HG02884 (cell line): Measurements from ENCODE around the gene TXNRD1.
A peak's percentile ranks its signal among the peaks of the same experiment; 100 is the strongest.

Experiments
- ATAC-seq: cut with Tn5 transposase; IDR thresholded peaks from one replicate; pipeline ENCODE4 v1.9.1; 2021; ENCODE audit warnings: mild to moderate bottlenecking, moderate library complexity; ENCODE audit not compliant: unreplicated experiment

Gene TXNRD1

DNA sequence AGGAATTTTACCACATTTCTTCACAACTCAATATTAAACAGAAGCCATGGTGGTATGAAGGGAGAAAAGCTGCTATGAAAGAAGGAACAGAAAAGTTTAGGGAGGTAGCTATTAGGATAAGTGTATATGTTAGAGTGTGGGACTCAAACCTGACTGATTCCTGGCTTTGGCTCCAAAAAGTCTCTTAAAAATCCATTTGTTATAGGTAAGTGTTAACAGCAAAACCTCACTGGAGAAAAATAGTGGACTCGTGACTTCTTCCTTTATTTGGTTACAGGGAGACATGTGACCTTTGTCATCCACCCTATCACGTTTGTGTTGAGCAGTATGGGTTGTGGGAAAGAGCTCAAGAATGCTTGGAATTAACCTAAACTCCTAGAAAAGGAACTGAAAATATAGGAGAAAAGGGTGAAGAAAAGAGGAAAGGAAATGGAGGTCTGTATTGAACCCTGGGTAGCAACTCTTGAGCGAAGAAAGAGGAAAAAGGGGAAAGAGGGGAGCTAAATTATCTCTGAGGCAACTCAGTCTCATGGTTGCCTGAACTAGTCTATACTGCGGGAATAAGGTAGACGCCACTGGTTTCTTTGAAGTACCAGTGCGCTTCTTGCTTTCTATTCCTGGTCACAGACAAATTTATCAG lies 84.4 kb downstream of the TXNRD1 start:
- no peak for ATAC-seq

DNA sequence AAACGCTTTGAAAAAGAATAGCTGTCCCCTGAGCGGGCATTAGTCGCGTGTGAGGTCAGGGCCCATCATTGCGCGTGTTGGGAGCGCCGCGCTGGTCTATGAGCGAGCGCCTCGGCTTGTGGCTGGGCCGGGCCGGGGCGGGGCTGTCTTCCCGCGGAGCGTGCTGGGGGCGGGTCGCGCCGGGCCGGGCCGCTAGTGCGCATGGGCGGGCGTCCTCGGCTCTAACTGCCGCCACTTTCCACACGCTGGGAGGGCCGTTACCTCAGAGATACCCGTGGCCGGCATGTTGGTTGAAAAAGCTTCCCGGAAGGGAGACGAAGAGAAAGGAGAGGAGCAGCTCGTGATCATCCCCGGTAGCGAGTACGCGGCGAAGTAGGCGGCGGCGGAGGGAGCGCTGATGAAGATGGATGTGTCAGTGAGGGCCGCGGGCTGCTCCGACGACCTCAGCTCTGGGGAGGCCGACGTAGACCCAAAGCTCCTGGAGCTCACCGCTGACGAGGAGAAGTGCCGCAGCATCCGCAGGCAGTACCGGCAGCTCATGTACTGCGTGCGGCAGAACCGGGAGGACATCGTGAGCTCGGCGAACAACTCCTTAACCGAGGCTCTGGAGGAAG lies 88.1 kb downstream of the TXNRD1 start, which contains the start of gene EID3:
EID3 (plus strand) TSS at position 202 of the 614 bp plus-strand sequence; CDS start at position 398, 196 bp downstream.
- peak; percentile 85 for ATAC-seq

DNA sequence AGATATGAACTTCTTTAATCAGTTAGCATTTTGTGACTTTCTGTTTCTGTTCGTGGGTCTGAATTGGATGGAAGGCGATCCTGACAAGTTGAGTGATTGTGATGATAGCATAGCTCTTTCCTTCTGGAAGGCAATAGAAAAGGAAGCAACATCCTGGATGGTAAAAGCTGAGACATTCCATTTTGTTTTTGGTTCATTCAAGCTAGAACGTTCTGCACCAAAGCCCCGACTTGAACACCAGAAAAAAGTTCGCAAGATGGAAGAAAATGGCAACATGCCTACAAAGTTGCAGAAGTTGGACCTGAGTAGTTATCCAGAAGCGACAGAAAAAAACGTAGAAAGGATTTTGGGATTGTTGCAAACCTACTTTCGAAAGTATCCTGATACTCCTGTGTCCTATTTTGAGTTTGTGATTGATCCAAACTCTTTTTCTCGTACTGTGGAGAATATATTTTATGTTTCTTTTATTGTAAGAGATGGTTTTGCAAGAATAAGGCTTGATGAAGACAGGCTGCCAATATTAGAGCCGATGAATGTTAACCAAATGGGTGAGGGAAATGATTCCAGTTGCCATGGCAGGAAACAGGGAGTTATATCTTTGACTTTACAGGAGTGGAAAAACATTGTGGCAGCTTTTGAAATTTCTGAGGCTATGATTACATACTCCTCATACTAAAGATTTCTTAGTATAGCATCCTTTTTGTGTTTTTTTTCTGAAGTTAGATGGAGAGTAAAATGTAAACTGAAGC lies 88.9 kb downstream of the TXNRD1 start:
- ATAC-seq = no peak

GRCh38 chr12:104305349-104305748 lies 89.8 kb downstream of the TXNRD1 start:
- no peak for ATAC-seq

- ATAC-seq = no peak
These were observed 90.8 kb downstream of the TXNRD1 start for GRCh38 chr12:104306376-104306775.

DNA sequence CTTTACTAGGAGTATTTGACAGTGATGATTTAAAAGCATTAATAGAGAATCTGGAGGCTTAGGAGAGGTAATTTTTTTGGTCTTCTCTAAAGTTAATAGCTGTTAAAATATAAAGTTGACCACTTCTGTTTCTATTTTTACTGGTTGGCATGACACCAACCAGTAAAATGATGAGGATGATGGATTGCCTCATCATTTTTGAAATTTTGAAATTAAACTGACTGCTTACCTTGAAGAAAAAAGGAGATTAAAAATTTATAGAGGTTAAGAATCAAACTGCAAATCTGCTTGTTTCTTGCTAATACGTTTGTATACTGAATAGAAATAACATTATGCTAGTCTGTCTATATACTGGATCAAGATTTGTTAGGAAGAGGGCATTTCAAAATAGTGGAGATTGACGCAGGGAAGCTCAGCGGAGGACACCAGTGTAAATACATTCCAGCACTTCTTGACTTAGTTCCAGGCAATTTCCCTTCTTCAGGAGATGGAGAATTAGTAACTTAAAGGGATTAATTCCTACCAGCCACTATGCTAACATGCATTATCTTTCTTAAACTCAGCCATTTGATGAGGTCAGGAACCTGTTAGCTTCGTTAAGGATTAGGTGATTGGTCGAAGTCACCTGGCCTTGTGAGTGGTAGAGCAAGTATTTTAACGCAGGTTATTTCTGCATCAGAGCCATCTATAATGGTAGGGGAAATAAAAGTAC lies 91.5 kb downstream of the TXNRD1 start:
- no peak for ATAC-seq

GRCh38 chr12:104307655-104308000 lies 92.0 kb downstream of the TXNRD1 start:
- ATAC-seq = no peak

- ATAC-seq = no peak
These were observed 93.9 kb downstream of the TXNRD1 start for GRCh38 chr12:104309446-104309993.

DNA sequence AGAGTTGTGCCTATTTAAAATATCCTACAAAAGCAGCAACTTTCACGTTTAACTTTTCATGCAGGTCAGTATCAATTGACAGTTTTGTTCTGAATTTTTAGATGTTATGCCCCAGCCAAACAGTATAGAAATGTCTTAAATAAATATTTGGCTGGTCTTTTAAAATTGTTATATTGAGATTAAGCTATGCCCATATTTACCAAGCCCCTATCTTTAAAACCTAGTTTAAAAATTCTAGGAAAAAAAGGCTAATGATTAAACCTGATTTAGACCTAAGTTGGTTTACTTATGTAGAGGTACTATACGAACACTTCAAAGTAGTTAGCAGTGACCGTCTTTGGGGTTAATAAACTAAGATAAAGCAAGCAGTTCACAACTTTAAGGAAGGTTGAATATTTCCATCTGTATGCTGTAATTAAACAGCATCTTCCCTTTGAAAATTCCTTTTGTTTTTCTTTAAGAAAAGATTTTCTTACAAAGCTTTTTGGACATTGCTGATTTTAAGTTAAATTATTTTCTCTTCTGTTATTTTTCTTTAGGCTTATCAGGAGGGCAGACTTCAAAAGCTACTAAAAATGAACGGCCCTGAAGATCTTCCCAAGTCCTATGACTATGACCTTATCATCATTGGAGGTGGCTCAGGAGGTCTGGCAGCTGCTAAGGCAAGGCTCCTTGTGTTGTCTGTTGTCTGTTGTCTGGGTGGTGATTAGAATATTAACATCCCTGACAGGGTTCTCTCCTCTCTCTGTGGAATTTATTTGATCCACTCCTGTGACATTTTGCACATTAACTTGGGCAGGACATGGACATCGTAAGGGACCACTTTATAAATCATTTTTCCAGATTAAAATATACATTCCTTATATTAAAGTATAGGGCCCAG lies 95.4 kb downstream of the TXNRD1 start:
- ATAC-seq = no peak

GRCh38 chr12:104312202-104312601 lies 96.6 kb downstream of the TXNRD1 start:
- ATAC-seq = no peak

DNA sequence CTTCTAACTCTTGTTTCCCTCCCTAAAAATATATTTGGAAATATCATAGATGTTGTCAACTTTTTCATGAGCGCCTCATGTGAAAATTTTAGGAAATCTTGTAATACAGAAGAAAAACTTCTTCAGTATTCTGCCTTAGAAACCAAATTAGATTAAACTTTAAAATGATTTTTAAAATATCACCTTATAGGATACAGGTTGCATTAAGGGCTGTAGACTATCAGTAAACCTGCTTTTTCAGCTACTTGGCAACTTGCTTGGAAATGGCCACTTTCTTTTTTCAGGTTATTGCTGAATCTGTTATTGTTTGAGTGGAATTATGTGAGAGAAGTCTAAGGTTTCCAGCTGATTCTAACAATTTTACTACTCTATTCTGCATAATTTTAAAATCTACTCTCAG lies 97.1 kb downstream of the TXNRD1 start:
- no peak for ATAC-seq

DNA sequence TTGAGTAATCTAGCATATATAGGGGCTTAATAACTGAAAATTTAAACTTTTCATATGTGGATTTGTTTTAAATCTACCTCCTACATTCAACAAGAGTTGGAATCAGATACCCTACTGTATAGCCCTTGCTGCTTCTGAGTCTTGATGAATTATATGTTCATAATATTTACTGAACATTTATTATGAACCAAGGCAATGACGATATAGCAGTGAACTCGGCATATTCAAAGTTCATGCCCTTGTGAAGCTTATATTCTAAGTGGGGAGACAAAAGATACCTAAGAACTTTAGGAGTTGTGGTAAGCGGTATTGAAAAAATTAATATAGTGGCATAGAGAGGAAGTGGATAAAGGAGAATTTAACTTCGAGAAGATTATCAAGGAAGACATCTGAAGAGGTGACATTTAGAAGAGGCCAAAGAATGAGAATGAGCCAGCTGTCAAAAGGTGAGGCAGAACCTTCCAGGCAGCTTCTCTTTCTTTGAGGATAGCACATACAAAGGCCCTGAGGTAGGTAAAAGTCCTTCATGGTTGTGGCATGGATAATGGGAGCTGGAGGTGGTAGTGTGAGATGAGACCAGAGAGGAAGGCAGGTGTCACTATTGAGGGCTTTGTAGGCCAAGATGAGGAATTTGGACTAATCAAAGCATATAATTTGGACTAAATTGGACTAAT lies 98.1 kb downstream of the TXNRD1 start:
- ATAC-seq = no peak

DNA sequence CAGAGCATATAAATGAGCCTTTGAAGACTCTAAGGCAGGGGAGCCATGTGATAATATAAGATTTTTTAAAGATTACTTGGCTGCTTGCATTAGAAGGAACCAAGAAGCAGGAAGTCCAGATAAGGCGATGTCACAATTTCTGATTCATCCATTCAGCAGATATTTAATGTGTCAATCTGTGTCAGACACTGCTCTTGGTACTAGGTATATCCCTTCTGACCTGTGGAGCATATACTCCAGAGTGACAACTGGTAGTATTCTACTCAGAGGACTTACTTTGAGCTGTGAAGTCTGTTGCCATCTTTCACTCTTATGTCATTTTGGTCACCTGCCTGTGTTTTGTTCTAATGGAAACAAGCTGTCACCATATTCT lies 98.6 kb downstream of the TXNRD1 start:
- no peak for ATAC-seq

DNA sequence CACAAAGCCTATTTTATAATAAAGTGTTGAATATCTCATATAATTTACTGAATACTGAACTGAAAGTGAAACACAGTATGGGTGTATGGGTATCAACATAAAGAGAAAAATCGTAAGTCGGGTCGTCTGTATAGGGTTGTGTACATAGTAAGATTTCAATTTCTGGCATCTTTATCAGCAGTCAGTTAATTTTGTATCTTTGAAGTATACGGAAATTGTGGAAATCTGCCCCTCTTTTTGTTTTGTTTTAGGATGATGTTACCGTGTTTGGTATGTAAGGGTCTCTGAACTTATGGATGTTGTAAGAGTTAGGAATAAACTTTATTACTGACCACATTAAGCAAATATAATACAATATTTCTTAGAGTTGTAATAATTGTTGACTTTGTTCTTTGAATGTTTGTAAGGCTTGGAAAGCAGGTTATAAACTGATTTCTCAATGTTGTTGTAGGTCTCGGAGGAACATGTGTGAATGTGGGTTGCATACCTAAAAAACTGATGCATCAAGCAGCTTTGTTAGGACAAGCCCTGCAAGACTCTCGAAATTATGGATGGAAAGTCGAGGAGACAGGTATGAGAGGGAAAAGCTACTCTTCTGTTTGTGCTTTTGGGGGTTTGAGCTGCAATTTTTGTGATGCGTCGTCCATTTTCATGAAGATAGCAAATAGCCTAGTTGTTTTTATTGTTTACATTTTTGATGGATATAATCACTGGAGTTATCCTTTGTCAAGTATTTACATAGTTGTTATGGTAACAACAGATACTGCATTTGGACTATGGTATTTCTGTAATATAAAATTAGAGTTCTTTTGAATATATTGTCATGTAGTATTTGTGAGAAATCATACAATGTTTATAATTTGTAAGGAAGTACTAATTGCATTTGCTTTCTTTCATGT lies 100.0 kb downstream of the TXNRD1 start:
- ATAC-seq = no peak

DNA sequence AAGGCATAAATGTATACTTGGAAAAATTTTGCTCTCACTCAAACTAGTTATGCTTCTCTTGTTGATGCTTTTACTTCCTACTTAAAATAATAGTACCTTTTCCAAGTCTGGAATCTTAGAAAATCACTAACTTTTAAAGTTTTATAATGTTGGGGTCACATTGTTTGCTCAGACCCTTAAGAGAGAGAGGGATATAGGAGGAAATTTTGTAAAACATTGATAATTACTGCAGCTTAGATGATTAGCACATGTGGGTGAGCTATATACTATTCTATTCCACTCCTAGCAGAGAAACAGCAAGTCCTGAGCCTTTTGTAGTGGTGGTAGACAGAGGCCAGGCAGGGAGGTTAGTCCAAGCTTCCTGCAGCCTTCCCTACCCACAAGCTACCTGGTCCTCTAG lies 101.4 kb downstream of the TXNRD1 start:
- no peak for ATAC-seq

DNA sequence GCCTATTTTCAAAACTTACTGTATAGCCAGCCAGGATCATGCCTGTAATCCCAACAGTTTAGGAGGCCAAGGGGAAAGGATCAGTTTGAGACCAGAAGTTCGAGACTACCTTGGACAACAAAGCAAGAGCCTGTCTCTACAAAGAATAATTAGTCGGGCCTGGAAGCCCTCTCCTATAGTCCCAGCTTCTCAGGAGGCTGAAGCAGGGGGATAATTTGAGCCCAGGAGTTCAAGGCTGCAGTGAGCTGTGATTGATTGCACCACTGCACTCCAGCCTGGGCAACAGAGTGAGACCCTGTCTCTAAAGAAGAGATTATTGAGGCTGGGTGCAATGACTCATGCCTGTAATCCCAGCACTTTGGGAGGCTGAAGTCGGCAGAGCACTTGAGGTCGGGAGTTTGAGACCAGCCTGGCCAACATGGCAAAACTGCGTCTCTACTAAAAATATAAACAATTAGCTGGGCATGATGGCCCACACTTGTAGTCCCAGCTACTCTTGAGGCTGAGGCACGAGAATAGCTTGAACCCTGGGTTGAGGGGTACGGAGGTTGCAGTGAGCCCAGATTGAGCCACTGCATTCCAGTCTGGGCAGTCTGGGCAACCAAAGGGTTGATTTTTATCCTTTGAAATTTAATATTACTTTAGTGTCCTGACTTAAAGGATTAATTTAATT lies 102.1 kb downstream of the TXNRD1 start:
- ATAC-seq = no peak

DNA sequence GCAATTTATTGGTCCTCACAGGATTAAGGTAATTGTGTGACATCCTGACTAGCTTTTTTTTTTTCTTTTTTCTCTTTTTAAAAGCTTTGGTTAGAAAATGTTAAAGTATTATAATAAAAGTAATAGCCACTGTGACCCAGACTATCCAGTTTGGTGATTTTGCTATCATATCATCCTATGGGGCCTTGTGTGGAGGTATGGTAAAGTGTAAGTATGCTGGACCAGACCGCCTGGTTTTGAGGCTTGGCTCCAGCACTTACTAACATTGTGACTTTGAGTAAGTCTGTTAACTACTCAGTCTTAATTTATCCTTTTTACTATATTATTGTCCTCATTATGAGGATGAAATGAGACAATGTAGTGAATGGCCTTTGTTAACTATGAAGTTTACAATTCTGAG lies 103.4 kb downstream of the TXNRD1 start:
- ATAC-seq = no peak

DNA sequence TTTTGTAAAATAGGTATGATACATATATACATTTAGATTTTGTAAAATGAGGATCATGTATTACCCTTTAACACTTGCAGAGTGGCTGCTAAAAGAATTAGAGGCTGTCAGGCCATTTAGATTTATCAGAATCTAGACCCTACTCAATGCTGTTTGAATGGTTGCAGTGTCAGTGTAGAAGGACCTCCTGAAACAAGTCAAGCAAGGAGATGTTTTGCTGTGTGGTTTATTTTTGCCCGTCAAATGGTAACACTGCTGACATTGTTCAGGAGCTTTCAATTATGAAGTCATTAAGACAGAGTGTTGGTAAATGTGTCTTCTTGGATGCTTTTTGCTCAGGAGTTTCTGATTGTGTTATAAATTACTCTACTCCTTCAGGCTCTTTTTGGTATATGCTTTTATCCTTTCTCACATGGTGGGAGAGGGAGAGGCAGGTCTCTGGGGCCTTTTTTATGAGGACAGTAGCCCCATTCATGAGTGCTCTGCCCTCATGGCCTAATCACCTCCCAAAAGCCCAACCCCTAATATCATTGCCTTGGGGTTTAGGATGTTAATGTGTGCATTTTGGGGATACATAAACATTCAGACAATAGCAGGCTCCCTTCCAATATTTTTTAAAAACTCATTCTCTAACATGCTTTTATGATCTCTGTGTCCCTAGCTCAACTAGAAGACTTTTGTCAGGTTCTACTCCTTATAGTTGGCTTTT lies 104.5 kb downstream of the TXNRD1 start:
- ATAC-seq = no peak
